Testis (tissue), 3 donors: Measurements from ENCODE around the gene PFN2. TPM values are rescaled to one million over a fixed set of nuclear protein-coding genes. Genes with fewer than 3 reads are reported as not detected.
"Not testable (repeated sequence)": the region's sequence is repeated elsewhere in the genome, so short reads cannot be mapped to it uniquely, and the experiment has no call there.

Experiments used
- DNase-seq: peaks from one replicate; pipeline ENCODE4 v3.0.0-alpha.2; 2019
- H3K27ac ChIP-seq, 2 donors: fragments of 200-600 bp; sonication (generic); one replicate each; pipeline ENCODE4 v1.5.1; 2019
- H3K27me3 ChIP-seq: fragments of 200-600 bp; sonication (generic); one replicate; pipeline ENCODE4 v1.5.1; 2019
- H3K36me3 ChIP-seq: fragments of 200-600 bp; sonication (generic); one replicate; pipeline ENCODE4 v1.5.1; 2017; ENCODE audit warnings: low read depth; ENCODE audit errors: missing control alignments
- H3K4me1 ChIP-seq: fragments of 200-600 bp; sonication (generic); one replicate; pipeline ENCODE4 v1.5.1; 2019
- H3K4me3 ChIP-seq, 2 donors: fragments of 200-600 bp; sonication (generic); one replicate each; pipeline ENCODE4 v1.5.1; 2017 to 2019
- H3K9me3 ChIP-seq: fragments of 200-600 bp; sonication (generic); one replicate; pipeline ENCODE4 v1.5.1; 2017
- CTCF ChIP-seq, 3 experiments: fragments of 450-650 bp in 2 of 3; fragments of 200-600 bp in 1 of 3; sonication (generic) in 1 of 3; IDR thresholded peaks; one replicate each; pipeline ENCODE4 v1.5.1; 2016 to 2019; ENCODE audit warnings: antibody characterized with exemption in 3 of 3, mild to moderate bottlenecking in 2 of 3, moderate library complexity in 1 of 3
- POLR2A ChIP-seq: fragments of 450-650 bp; IDR thresholded peaks from one replicate; pipeline ENCODE4 v1.6.1; 2017; ENCODE audit warnings: antibody characterized with exemption, mild to moderate bottlenecking, moderate library complexity
- WGBS, 2 donors: methylation state at CpG; one replicate each; pipeline ENCODE4 v1.1.5; 2018; 5-methylcytosine and 5-hydroxymethylcytosine counted together
- intact Hi-C: fragments of 100-400 bp; cut with DNase I; formaldehyde crosslinking; loops from one replicate; pipeline ENCODE4 v1.15.1; 2023; ENCODE audit warnings: low total_unique reads
- polyA plus RNA-seq: library from polyadenylated mRNA; stranded (reverse); fragments of 350-450 nt; fragmentation: Illumina TruSeq; extraction: RNeasy Lipid Tissue Mini Kit (QIAGEN cat#74804); gene quantifications from one replicate; pipeline ENCODE4 v1.2.3, GENCODE V29; 2014; ENCODE audit warnings: low read depth, low replicate concordance; ENCODE audit not compliant: insufficient read depth
- total RNA-seq, 2 donors: library from RNA; depleted of rRNA; stranded (reverse); fragments of >200 nt; gene quantifications; one replicate each; pipeline ENCODE4 v1.2.3, GENCODE V29; 2016

Gene PFN2
- total and polyA plus RNA-seq, 3 donors from 2014 or later = 54.3 to 69.1 (median 63.8) TPM

- H3K9me3 ChIP-seq = no peaks in the 10 kb centered on the region
- H3K4me3 ChIP-seq = no peak overlapping the region
- no peak for DNase-seq
- TF ChIP-seq CTCF (IDR thresholded peaks at IDR 0.05) (no peak), POLR2A (no peak)
- no peaks in the 10 kb centered on the region for H3K4me1 ChIP-seq
- H3K27me3 ChIP-seq = no peaks in the 10 kb centered on the region
- intact Hi-C loops = no loop called here
- 90 to 100% methylated on average over 4 of the region's 4 CpGs for WGBS, 2 donors
- H3K36me3 ChIP-seq = no peaks in the 10 kb centered on the region
- no peak overlapping the region for H3K27ac ChIP-seq
These were observed 21.8 kb upstream of the PFN2 start for GRCh38 chr3:149992416-149993058.

GRCh38 chr3:149990423-149990948, 19.8 kb upstream of the PFN2 start:
- Histone ChIP-seq H3K4me1 (no peaks in the 10 kb centered on the region), H3K9me3 (no peaks in the 10 kb centered on the region), H3K27me3 (no peaks in the 10 kb centered on the region), H3K27ac (no peak overlapping the region), H3K4me3 (no peak overlapping the region), H3K36me3 (no peaks in the 10 kb centered on the region)
- WGBS, 2 donors = 61 to 83% methylated on average over 1 of the region's 1 CpG
- TF ChIP-seq CTCF (IDR thresholded peaks at IDR 0.05) = no peak
- no peak for TF ChIP-seq POLR2A
- DNase-seq = no peak
- intact Hi-C loops = no loop called here

- TF ChIP-seq CTCF (IDR thresholded peaks at IDR 0.05) = no peak
- no peak for TF ChIP-seq POLR2A
- WGBS, 2 donors = 63 to 76% methylated on average over 2 of the region's 2 CpGs
- Histone ChIP-seq H3K9me3 (no peaks in the 10 kb centered on the region), H3K27ac (no peak overlapping the region), H3K27me3 (no peaks in the 10 kb centered on the region), H3K36me3 (no peaks in the 10 kb centered on the region), H3K4me1 (no peaks in the 10 kb centered on the region), H3K4me3 (no peak overlapping the region)
- no peak for DNase-seq
- intact Hi-C loops = no loop called here
These were observed 18.6 kb upstream of the PFN2 start for GRCh38 chr3:149989307-149989706.

GRCh38 chr3:149983628-149984027, 12.9 kb upstream of the PFN2 start:
- intact Hi-C loops = no loop called here
- H3K4me3 ChIP-seq = no peak overlapping the region
- H3K9me3 ChIP-seq = no peaks in the 10 kb centered on the region
- 89 to 97% methylated on average over 4 of the region's 4 CpGs for WGBS, 2 donors
- no peak for DNase-seq
- TF ChIP-seq POLR2A (no peak), CTCF (IDR thresholded peaks at IDR 0.05) (no peak)
- no peaks in the 10 kb centered on the region for H3K36me3 ChIP-seq
- no peaks in the 10 kb centered on the region for H3K4me1 ChIP-seq
- H3K27me3 ChIP-seq = no peaks in the 10 kb centered on the region
- H3K27ac ChIP-seq = no peak overlapping the region

- WGBS, 2 donors = 94 to 95% methylated on average over 32 of the region's 32 CpGs
- H3K4me1 ChIP-seq, DNase-seq, H3K27ac ChIP-seq, H3K4me3 ChIP-seq, H3K27me3 ChIP-seq, H3K36me3 ChIP-seq, H3K9me3 ChIP-seq, intact Hi-C loops: not testable (repeated sequence)
These were observed 12.4 kb upstream of the PFN2 start for GRCh38 chr3:149983053-149983452.

GRCh38 chr3:149981979-149982378, 11.3 kb upstream of the PFN2 start:
- H3K27ac ChIP-seq, intact Hi-C loops, H3K36me3 ChIP-seq, H3K4me3 ChIP-seq, DNase-seq, H3K4me1 ChIP-seq, H3K9me3 ChIP-seq, H3K27me3 ChIP-seq: not testable (repeated sequence)
- WGBS, 2 donors = 78 to 82% methylated on average over 3 to 8 of the region's 10 CpGs
